Kidney capillary endothelial cell (primary cell): ENCODE data around the gene BRF1.
A peak's percentile ranks its signal among the peaks of the same experiment; 100 is the strongest.
"Not testable (repeated sequence)": the region's sequence is repeated elsewhere in the genome, so short reads cannot be mapped to it uniquely, and the experiment has no call there.

Experiments used
- DNase-seq: peaks from one replicate; pipeline ENCODE4 v3.0.0-alpha.2; 2018; ENCODE audit warnings: low spot score

BRF1 gene

GRCh38 chr14:105333020-105333490 is 32.3 kb upstream of the BRF1 start:
- DNase-seq = no peak

DNA sequence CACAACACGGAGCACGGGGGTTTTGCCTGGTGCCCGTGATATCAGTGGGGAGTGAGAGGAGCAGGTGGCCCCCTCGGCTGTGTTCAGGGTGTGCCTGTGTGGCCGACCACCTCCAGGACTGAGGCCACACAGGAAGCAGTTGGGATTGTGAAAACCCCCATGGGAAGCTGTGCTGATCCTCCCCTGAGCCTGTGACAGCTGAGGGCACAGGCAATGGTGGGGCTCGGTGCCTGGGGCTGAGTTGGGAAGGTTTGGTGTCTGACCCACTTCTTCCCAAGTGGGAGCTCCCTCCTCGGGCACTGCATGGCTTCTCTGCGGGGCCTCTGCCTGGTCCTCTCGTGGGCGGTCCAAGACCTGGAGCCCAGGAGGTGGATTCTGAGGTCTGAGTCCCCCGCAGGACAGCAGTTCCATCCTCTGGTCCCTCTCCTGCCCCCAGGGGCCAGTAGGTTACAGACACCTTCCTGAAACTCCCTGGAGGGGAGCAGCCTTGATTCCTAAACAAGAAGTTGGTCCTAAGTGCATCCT is 31.6 kb upstream of the BRF1 start:
- no peak for DNase-seq

- no peak for DNase-seq
These were observed 31.0 kb upstream of the BRF1 start for GRCh38 chr14:105331575-105332349.

- DNase-seq = peak; percentile 72
These were observed 29.7 kb upstream of the BRF1 start for GRCh38 chr14:105330491-105330895.

DNA sequence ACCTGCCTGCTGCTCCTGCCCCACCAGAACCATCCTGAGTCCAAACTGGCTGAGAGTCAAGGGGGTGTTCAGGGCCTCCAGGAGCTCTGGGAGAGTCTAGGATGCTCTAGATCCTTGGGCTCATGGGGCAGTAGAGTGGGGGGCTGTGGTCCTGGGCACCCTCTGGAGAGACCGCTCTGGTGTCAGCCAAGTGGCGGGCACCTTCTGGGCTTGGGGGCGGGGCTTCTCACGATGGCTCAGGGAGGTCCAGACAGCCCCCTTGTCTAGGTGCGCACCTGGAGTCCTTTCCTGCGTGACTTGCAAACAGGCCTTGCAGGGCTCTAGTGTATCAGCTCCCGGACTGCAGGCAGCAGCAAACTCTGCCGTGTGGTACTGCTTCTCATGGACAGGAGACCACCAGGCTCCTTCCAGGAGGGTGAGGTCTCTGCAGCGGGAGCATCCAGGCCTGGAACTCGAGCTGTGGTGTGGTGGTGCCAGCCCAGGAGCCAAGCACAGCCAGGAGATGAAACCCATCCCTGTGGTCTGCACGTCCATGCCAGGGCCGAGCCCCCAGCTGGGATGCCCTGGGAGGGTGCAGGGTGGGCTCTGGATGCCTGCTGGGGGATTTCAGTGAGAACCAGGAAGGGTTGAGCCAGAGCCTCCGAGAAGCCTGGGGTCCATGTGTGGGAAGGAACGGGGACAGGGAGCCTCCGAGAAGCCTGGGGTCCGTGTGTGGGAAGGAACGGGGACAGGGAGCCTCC is 28.8 kb upstream of the BRF1 start:
- DNase-seq = no peak

GRCh38 chr14:105328678-105329390 is 28.0 kb upstream of the BRF1 start:
- no peak for DNase-seq

DNA sequence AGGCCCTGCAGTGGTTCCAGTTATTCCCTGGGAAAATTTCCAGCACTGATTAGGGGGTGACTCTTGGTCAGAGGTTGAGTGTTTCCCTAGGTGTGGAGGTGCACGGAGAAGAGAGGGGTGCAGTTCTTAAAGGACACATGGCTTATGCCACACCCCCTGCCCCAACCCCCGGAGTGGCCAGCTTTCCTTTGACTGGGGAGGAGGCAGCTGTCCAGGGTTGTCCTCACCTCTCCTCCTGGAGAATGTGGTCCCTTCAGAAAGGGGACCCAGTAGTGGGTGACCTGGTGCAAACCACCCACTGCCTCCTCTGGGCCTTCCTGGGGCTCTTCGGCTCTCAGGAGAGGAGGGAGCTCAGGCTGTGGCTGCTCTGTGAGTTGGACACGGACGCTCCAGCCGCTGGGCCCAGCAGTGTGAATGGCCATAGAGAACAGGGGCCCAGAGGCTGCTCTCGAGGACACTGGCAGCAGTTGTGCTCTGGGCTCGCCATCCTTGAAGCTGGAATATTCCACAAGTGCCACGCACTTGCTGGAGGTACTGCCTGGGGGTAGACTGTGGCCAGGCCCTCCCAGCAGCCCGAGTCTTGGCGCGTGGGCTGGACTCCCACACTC is 27.4 kb upstream of the BRF1 start:
- DNase-seq = no peak

GRCh38 chr14:105327695-105328045 is 26.9 kb upstream of the BRF1 start:
- not testable (repeated sequence) for DNase-seq

GRCh38 chr14:105326891-105327694 is 26.3 kb upstream of the BRF1 start:
- DNase-seq = no peak

GRCh38 chr14:105326568-105326867 is 25.7 kb upstream of the BRF1 start:
- no peak for DNase-seq

GRCh38 chr14:105325716-105326567 is 25.1 kb upstream of the BRF1 start:
- no peak for DNase-seq

DNA sequence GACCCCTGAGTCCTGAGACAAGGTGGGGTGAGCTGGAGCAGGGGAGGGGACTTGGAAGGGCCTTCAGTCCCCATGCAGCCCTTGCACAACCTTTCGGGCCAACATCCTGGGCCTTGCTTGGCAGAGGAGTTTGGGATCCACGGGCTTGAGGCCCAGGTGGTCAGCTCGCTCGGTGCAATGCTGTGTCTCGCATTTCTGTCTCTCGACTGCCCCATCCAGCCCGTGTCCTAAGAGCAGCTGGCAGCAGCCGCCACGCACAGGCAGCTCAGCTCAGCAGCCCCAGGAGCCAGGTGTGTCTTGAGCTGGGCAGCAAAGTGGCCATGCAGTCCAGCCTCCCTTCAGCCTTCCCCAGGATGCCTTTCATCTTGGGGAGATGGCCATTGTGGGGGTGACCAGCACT is 24.5 kb upstream of the BRF1 start:
- DNase-seq = no peak

GRCh38 chr14:105324871-105325270 is 24.1 kb upstream of the BRF1 start:
- DNase-seq = no peak

DNA sequence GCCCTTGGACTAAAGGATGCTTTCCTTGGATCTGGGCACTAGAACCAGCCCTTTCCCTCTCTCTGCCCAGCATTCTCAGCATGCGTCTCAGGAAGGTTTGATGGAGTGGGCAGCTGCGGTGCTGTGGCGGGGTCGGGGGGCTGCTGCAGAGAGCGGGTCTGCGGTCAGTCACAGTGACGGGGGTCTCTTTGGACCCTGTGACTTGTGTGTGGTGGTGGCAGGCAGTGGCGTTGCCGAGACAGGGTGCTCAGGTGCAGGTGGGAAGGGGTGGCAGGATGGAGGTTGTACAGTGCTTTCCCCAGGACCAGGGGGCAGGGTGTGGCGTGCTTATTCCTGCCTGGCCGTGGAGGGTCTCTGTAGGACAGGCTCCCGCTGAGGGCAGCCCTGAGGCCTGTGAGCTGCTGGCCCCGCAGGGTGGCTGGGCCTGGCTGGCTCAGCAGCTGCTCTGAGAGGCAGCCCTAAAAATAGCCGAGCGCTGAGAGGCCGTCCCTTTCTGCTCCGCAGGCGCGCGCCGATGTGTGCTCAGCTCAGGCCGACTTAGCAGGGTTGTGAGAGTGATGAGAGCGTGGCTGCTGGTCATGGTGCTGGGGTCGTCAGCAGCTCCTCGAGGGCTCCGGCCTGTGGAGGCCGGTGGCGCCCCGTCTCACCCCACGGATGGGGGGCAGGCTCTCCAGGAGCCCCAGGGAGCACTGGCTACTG is 23.4 kb upstream of the BRF1 start:
- DNase-seq = no peak

DNA sequence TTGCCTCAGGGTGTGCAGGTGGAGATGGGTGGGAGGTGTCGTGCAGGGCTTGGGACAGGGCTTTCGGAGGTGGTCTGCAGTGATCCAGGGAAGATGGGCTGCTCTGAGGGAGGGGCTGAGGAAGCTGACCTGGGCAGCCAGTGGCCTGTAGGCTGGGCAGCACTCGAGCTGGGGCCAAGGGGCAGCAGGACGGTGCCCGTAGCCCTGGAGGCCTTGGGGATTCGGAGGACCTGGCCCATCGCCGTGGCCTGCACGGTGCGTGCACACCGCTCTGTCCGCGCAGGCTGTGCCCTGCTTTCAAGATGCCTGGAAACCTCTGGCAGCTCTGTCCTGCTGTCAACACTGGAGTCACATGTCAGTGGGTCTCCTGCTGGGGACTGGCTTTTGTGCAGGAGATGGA is 22.9 kb upstream of the BRF1 start:
- no peak for DNase-seq

- no peak for DNase-seq
These were observed 22.2 kb upstream of the BRF1 start for GRCh38 chr14:105322791-105323556.

GRCh38 chr14:105317546-105317945 is 16.7 kb upstream of the BRF1 start:
- no peak for DNase-seq

- DNase-seq = no peak
These were observed 16.2 kb upstream of the BRF1 start for GRCh38 chr14:105316968-105317510.

GRCh38 chr14:105316577-105316941 is 15.8 kb upstream of the BRF1 start:
- DNase-seq = no peak
